Placental epithelial cell (primary cell): Measurements from ENCODE around the gene CNTN6. TPM values are rescaled to one million over a fixed set of nuclear protein-coding genes. Genes with fewer than 3 reads are reported as not detected.

ENCODE experiments used
- small RNA-seq: library from RNA; depleted of rRNA; stranded (forward); fragments of <200 nt; gene quantifications from one replicate; pipeline ENCODE3, GENCODE V24; 2012
- total RNA-seq: library from RNA; depleted of rRNA; stranded (reverse); fragments of >200 nt; gene quantifications from 2 replicates; pipeline ENCODE4 v1.2.3, GENCODE V29; 2012

CNTN6 gene
- not detected in 2 replicates for total RNA-seq

GRCh38 chr3:1092771-1093170 lies at the start of gene CNTN6:
Gene CNTN6, plus strand, starts transcription at chr3:1093024. Its CDS starts 54,985 bp downstream, at chr3:1148009.

Small RNA genes within 50 kb of the gene (small RNA-seq; reads per million reads assigned to genes)
- gene CRB3P1: not detected
- gene RN7SL120P: not detected
